HEK293 (cell line): ENCODE data around the gene USHBP1.

Experiments
- FEZF1 ChIP-seq: fragments of 450-650 bp; formaldehyde crosslinking; IDR thresholded peaks from 2 replicates; pipeline ENCODE4 v1.5.1; 2016; ENCODE audit warnings: missing biosample characterization, missing genetic modification characterization
- HOXD13 ChIP-seq: sonication (generic); formaldehyde crosslinking; IDR thresholded peaks from 2 replicates; pipeline ENCODE4 v1.8.0; 2022; ENCODE audit warnings: missing genetic modification reagents, borderline replicate concordance
- KLF17 ChIP-seq: fragments of 450-650 bp; formaldehyde crosslinking; IDR thresholded peaks from 2 replicates; pipeline ENCODE4 v1.5.1; 2016; ENCODE audit warnings: missing biosample characterization, missing genetic modification characterization
- KLF7 ChIP-seq: fragments of 450-650 bp; formaldehyde crosslinking; IDR thresholded peaks from 2 replicates; pipeline ENCODE4 v1.5.1; 2016; ENCODE audit warnings: missing biosample characterization, missing genetic modification characterization, borderline replicate concordance
- SALL2 ChIP-seq: fragments of 450-650 bp; formaldehyde crosslinking; IDR thresholded peaks from 2 replicates; pipeline ENCODE4 v1.5.0; 2017; ENCODE audit warnings: missing biosample characterization, mild to moderate bottlenecking, missing genetic modification characterization, borderline replicate concordance
- ZBTB10 ChIP-seq: fragments of 450-650 bp; formaldehyde crosslinking; IDR thresholded peaks from 2 replicates; pipeline ENCODE4 v1.5.1; 2016; ENCODE audit warnings: missing biosample characterization, missing genetic modification characterization
- ZEB2 ChIP-seq: fragments of 450-650 bp; formaldehyde crosslinking; IDR thresholded peaks from 2 replicates; pipeline ENCODE4 v1.5.1; 2016; ENCODE audit warnings: missing biosample characterization, missing genetic modification characterization
- ZFP37 ChIP-seq: fragments of 450-650 bp; formaldehyde crosslinking; IDR thresholded peaks from 2 replicates; pipeline ENCODE4 v1.5.1; 2016; ENCODE audit warnings: missing biosample characterization, missing genetic modification characterization
- ZNF10 ChIP-seq: fragments of 450-650 bp; formaldehyde crosslinking; IDR thresholded peaks from 2 replicates; pipeline ENCODE4 v1.5.1; 2017; ENCODE audit warnings: missing biosample characterization, missing genetic modification characterization
- ZNF140 ChIP-seq: fragments of 450-650 bp; formaldehyde crosslinking; IDR thresholded peaks from 2 replicates; pipeline ENCODE4 v1.5.1; 2016; ENCODE audit warnings: missing biosample characterization, missing genetic modification characterization
- ZNF391 ChIP-seq: fragments of 450-650 bp; formaldehyde crosslinking; IDR thresholded peaks from 2 replicates; pipeline ENCODE4 v1.5.1; 2016; ENCODE audit warnings: low read depth, missing biosample characterization, missing genetic modification characterization, borderline replicate concordance
- ZNF398 ChIP-seq: fragments of 450-650 bp; formaldehyde crosslinking; IDR thresholded peaks from 2 replicates; pipeline ENCODE4 v1.5.1; 2017; ENCODE audit warnings: missing biosample characterization, missing genetic modification characterization
- ZNF416 ChIP-seq: fragments of 450-650 bp; formaldehyde crosslinking; IDR thresholded peaks from 2 replicates; pipeline ENCODE4 v1.5.1; 2016; ENCODE audit warnings: missing biosample characterization, missing genetic modification characterization
- ZNF548 ChIP-seq: fragments of 450-650 bp; formaldehyde crosslinking; IDR thresholded peaks from 2 replicates; pipeline ENCODE4 v1.5.1; 2016; ENCODE audit warnings: missing biosample characterization, missing genetic modification characterization
- ZNF560 ChIP-seq: fragments of 450-650 bp; formaldehyde crosslinking; IDR thresholded peaks from 2 replicates; pipeline ENCODE4 v1.5.1; 2017; ENCODE audit warnings: missing biosample characterization, missing genetic modification characterization, borderline replicate concordance
- ZNF561 ChIP-seq: fragments of 450-650 bp; IDR thresholded peaks from 2 replicates; pipeline ENCODE4 v1.5.1; 2018; ENCODE audit warnings: missing biosample characterization, missing genetic modification characterization, borderline replicate concordance
- ZNF600 ChIP-seq: fragments of 450-650 bp; formaldehyde crosslinking; IDR thresholded peaks from 2 replicates; pipeline ENCODE4 v1.5.1; 2016; ENCODE audit warnings: missing biosample characterization, missing genetic modification characterization
- ZNF623 ChIP-seq: fragments of 450-650 bp; formaldehyde crosslinking; IDR thresholded peaks from 2 replicates; pipeline ENCODE4 v1.5.1; 2016; ENCODE audit warnings: missing biosample characterization, missing genetic modification characterization
- ZNF664 ChIP-seq: fragments of 450-650 bp; formaldehyde crosslinking; IDR thresholded peaks from 2 replicates; pipeline ENCODE4 v1.5.1; 2016; ENCODE audit warnings: missing biosample characterization, missing genetic modification characterization
- ZNF677 ChIP-seq: fragments of 450-650 bp; IDR thresholded peaks from 2 replicates; pipeline ENCODE4 v1.5.0; 2018; ENCODE audit warnings: missing biosample characterization, mild to moderate bottlenecking, missing genetic modification characterization, moderate library complexity
- ZNF76 ChIP-seq: fragments of 450-650 bp; formaldehyde crosslinking; IDR thresholded peaks from 2 replicates; pipeline ENCODE4; 2016; ENCODE audit warnings: low read depth, missing biosample characterization, missing genetic modification characterization, borderline replicate concordance
- ZNF843 ChIP-seq: fragments of 450-650 bp; formaldehyde crosslinking; IDR thresholded peaks from 2 replicates; pipeline ENCODE4 v1.5.1; 2016; ENCODE audit warnings: missing biosample characterization, missing genetic modification characterization
- ZSCAN30 ChIP-seq: fragments of 450-650 bp; IDR thresholded peaks from 2 replicates; pipeline ENCODE4 v1.5.1; 2018; ENCODE audit warnings: missing biosample characterization, mild to moderate bottlenecking, missing genetic modification characterization, moderate library complexity
- ZSCAN4 ChIP-seq: fragments of 450-650 bp; formaldehyde crosslinking; IDR thresholded peaks from 2 replicates; pipeline ENCODE4 v1.5.1; 2017; ENCODE audit warnings: missing biosample characterization, missing genetic modification characterization
- TF ChIP-seq, protein P1 (sequence below): fragments of 450-650 bp; IDR thresholded peaks from 2 replicates; pipeline ENCODE4 v1.5.1; 2018; ENCODE audit warnings: missing biosample characterization, mild to moderate bottlenecking, missing genetic modification characterization
- TF ChIP-seq, protein P2 (sequence below): fragments of 450-650 bp; formaldehyde crosslinking; IDR thresholded peaks from 2 replicates; pipeline ENCODE4 v1.5.1; 2016; ENCODE audit warnings: missing biosample characterization, missing genetic modification characterization

USHBP1 gene

DNA sequence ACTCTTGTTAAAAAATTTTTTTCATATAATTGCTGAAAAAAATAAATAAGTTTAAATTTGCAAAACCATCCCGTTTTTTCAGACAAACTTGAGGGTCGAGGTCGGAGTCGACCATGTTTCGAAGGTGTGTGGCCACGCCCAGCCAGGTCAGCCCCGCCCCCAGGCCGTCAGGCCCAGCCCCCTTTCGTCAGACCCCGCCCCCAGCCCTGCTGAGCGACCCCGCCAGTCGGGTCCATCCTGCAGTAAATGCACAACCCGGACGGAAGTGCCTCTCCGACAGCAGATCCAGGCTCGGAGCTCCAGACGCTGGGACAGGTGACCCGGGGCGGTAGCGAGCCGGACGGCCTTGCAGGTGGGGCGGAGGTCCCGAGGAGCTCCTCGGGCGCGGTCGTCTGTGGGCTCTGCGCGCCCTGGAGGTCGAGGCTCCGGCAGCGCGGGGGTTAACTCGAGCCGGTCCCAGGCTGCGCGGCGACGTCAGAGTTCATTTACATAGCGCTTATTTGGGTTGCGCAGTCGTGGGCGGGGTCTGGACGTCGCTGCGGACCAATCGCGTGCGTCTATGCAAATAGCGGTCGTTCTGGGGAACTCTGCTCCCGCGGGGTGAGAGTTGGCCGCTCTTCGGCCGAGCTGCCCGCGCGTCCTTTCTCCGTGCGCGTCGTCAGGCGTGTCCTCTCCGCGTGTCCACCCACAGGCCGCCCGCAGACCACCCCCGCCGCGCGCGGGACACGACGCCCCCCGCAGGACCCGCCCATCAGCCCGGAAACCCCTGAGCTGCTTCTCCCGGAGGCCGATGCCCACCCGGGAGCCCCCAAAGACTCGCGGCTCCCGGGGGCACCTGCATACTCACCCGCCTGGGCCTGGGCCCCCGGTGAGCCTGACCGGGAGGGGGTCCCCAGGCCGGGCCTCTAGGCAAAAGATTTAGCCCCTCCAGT is 38.3 kb downstream of the USHBP1 start, which contains the start of gene OCEL1 (continued):
- TF ChIP-seq KLF17 (tag by site-specific recombination) (peak; percentile 20; the same call in 1 of the 2 replicates), KLF7 (tag by site-specific recombination) (no peak; the same call in 1 of the 2 replicates), ZEB2 (tag by site-specific recombination) (peak; percentile 98), ZNF140 (tag by site-specific recombination) (no peak), FEZF1 (tag by site-specific recombination) (peak; percentile 60), ZNF600 (peak; percentile 79), ZNF623 (no peak), ZFP37 (tag by site-specific recombination) (no peak), ZNF677 (tag by site-specific recombination) (no peak), ZNF548 (tag by site-specific recombination) (no peak), ZNF398 (tag by site-specific recombination) (no peak), ZNF561 (tag by site-specific recombination) (no peak), ZNF76 (peak; percentile 59; the same call in 1 of the 2 replicates), ZNF10 (tag by site-specific recombination) (no peak), ZNF560 (no peak), ZBTB10 (tag by site-specific recombination) (peak; percentile 53; the same call in 1 of the 2 replicates), ZNF391 (tag by site-specific recombination) (no peak; the same call in 1 of the 2 replicates), ZNF843 (tag by site-specific recombination) (no peak), ZSCAN4 (tag by site-specific recombination) (no peak), ZNF664 (tag by site-specific recombination) (no peak), HOXD13 (no peak), ZNF416 (tag by site-specific recombination) (no peak), ZSCAN30 (tag by site-specific recombination) (peak; percentile 27; the same call in 1 of the 2 replicates), SALL2 (tag by site-specific recombination) (no peak)
- TF ChIP-seq, protein P1, sequence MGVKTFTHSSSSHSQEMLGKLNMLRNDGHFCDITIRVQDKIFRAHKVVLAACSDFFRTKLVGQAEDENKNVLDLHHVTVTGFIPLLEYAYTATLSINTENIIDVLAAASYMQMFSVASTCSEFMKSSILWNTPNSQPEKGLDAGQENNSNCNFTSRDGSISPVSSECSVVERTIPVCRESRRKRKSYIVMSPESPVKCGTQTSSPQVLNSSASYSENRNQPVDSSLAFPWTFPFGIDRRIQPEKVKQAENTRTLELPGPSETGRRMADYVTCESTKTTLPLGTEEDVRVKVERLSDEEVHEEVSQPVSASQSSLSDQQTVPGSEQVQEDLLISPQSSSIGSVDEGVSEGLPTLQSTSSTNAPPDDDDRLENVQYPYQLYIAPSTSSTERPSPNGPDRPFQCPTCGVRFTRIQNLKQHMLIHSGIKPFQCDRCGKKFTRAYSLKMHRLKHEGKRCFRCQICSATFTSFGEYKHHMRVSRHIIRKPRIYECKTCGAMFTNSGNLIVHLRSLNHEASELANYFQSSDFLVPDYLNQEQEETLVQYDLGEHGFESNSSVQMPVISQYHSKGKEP (tag by site-specific recombination): no peak; the same call in none of the 2 replicates
- TF ChIP-seq, protein P2, sequence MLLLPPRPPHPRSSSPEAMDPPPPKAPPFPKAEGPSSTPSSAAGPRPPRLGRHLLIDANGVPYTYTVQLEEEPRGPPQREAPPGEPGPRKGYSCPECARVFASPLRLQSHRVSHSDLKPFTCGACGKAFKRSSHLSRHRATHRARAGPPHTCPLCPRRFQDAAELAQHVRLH (tag by site-specific recombination): no peak
